ENCODE data around the gene MS4A4A. TPM values are rescaled to one million over a fixed set of nuclear protein-coding genes. Genes with fewer than 3 reads are reported as not detected.
"Not testable (repeated sequence)": the region's sequence is repeated elsewhere in the genome, so short reads cannot be mapped to it uniquely, and the experiment has no call there.

The MS4A4A gene
- total RNA-seq, 1 donor from 2014 or later, result not detected

DNA sequence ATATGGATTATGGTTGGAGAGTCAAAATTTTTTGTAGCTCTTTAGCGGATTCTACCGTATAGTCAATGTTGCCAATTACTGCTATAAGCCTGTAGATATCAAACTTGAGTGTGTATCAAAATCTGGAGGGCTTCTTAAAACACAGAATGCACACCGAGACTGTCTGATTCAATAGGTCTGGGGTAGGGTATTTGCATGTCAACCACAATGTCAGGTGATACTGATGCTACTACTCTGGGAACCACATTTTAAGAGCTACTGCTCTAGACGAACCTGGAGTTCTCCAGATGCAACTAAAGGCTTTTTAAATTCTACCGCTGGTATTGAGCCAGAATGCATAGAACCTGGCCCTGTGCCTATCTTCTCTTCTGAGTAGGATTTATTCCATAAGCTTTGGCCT, 15.8 kb upstream of the MS4A4A start:
- peaks cover 2% of the 10 kb centered on the region for H3K27me3 ChIP-seq (ENCODE audit: control insufficient read depth, insufficient read depth, low read length)
- H3K36me3 ChIP-seq (ENCODE audit: control insufficient read depth, insufficient read depth, low read length), result no peaks in the 10 kb centered on the region
- no peak overlapping the region for H3K4me3 ChIP-seq (ENCODE audit: low read depth, low read length)
- no peak for DNase-seq (ENCODE audit: low read depth)
- TF ChIP-seq, protein P1, sequence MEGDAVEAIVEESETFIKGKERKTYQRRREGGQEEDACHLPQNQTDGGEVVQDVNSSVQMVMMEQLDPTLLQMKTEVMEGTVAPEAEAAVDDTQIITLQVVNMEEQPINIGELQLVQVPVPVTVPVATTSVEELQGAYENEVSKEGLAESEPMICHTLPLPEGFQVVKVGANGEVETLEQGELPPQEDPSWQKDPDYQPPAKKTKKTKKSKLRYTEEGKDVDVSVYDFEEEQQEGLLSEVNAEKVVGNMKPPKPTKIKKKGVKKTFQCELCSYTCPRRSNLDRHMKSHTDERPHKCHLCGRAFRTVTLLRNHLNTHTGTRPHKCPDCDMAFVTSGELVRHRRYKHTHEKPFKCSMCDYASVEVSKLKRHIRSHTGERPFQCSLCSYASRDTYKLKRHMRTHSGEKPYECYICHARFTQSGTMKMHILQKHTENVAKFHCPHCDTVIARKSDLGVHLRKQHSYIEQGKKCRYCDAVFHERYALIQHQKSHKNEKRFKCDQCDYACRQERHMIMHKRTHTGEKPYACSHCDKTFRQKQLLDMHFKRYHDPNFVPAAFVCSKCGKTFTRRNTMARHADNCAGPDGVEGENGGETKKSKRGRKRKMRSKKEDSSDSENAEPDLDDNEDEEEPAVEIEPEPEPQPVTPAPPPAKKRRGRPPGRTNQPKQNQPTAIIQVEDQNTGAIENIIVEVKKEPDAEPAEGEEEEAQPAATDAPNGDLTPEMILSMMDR (IDR thresholded peaks at IDR 0.05; ENCODE audit: insufficient read depth, low read length, poor library complexity, severe bottlenecking), result no peak

DNA sequence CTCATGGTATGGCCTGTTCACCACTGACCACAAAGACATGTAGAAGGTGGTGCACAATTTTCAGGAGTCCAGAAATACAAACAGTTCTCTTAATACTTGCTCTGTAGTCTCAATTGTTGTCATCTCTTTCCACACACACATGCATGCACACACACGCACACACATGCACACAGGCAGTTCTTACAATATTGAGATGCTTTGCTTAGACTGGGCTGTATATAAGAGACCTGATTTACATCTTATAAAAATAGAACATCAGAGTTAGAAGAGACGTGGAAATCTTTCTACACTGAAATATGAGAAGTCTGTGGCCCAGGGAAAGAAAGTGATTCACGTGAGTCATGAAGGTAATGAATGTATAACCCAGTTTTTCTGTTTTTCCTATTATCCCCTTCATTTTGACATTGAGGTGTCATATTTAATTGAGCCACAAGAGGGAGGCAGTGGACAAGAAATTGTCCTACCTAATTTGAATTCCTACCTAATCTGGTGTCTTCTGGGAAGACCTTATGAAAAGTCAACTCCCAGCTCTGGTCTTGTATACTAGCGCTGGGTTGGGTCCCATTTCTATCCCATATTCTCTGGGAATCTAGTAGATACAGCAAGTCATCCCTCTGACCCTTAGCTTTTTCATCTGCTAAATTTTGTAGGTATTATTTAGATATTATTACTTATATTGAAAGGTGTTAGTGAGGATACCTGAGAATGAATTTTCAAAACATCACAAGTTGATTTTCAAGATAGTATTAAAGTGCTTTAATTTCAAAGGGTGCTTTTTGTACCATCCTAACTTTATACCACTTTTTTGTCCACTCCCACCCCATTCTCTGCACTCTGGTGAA, 14.9 kb upstream of the MS4A4A start:
- DNase-seq (ENCODE audit: low read depth), result no peak
- no peaks in the 10 kb centered on the region for H3K36me3 ChIP-seq (ENCODE audit: control insufficient read depth, insufficient read depth, low read length)
- TF ChIP-seq, protein P1 (IDR thresholded peaks at IDR 0.05; ENCODE audit: insufficient read depth, low read length, poor library complexity, severe bottlenecking), result peak; percentile 54
- H3K27me3 ChIP-seq (ENCODE audit: control insufficient read depth, insufficient read depth, low read length), result peaks cover 2% of the 10 kb centered on the region
- H3K4me3 ChIP-seq (ENCODE audit: low read depth, low read length), result no peak overlapping the region

DNA sequence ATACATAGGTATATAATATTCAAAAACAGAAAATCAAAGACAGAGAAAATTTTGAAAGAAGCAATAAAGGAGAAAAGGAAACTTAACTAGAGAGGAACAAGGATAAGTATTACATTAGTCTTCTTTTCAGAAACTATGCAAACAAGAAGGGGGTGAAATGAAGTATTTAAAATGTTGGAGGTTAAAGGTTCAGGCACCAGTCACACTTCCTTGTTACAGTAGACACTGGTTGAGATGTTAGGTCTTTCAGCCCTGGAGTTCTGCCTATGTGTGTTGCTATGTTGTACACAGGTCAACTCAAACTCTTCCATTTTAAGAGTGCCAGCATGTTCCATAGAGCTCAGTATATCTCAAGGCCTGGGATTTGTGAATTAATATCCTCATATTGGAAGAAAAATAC, 6.0 kb upstream of the MS4A4A start:
- no peak overlapping the region for H3K4me3 ChIP-seq (ENCODE audit: low read depth, low read length)
- H3K36me3 ChIP-seq (ENCODE audit: control insufficient read depth, insufficient read depth, low read length), result no peaks in the 10 kb centered on the region
- no peaks in the 10 kb centered on the region for H3K27me3 ChIP-seq (ENCODE audit: control insufficient read depth, insufficient read depth, low read length)
- DNase-seq (ENCODE audit: low read depth), result no peak
- TF ChIP-seq, protein P1 (IDR thresholded peaks at IDR 0.05; ENCODE audit: insufficient read depth, low read length, poor library complexity, severe bottlenecking), result no peak

DNA sequence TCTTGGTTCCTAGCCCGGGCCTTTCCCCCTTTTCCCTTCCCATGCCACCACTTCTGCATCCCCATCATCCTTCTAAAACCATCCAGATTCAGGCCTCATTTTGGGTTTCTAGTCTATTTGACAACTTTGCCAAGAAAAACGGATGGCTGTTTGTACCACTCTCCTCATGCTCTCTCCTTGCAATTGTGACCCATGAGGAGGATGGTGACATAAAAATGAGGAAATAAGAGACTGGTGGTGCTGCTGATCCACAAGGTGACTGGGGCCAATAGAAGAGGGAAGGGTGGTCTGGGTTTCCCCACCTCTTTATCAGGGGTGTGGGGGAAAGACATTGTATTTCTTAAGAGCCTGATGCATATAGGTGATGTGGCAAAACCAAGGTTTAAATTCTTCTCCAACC, 1.0 kb downstream of the MS4A4A start:
- no peak overlapping the region for H3K4me3 ChIP-seq (ENCODE audit: low read depth, low read length)
- no peak for DNase-seq (ENCODE audit: low read depth)
- no peaks in the 10 kb centered on the region for H3K36me3 ChIP-seq (ENCODE audit: control insufficient read depth, insufficient read depth, low read length)
- H3K27me3 ChIP-seq (ENCODE audit: control insufficient read depth, insufficient read depth, low read length), result no peaks in the 10 kb centered on the region
- TF ChIP-seq, protein P1 (IDR thresholded peaks at IDR 0.05; ENCODE audit: insufficient read depth, low read length, poor library complexity, severe bottlenecking), result no peak

DNA sequence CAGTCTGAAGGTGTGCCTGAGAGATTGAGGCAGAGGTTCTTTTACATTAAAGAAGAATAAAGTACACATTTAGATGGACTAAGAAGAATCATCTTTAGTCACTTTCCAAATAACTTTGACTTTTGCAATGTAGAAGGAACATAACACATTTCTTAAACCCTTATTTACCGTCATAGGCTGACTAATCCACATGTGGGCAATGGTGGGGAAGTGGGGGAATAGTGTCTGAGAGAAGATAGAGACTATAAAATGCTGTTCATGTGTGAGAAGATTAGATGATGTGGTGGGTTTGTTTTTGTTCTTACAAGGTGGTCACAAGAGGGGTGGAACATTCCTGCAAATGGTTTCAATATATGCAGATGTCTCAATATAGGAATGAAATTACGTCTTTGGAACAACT, 1.8 kb downstream of the MS4A4A start:
- no peaks in the 10 kb centered on the region for H3K36me3 ChIP-seq (ENCODE audit: control insufficient read depth, insufficient read depth, low read length)
- TF ChIP-seq, protein P1 (IDR thresholded peaks at IDR 0.05; ENCODE audit: insufficient read depth, low read length, poor library complexity, severe bottlenecking), result no peak
- no peak for DNase-seq (ENCODE audit: low read depth)
- H3K4me3 ChIP-seq (ENCODE audit: low read depth, low read length), result no peak overlapping the region
- H3K27me3 ChIP-seq (ENCODE audit: control insufficient read depth, insufficient read depth, low read length), result no peaks in the 10 kb centered on the region

DNA sequence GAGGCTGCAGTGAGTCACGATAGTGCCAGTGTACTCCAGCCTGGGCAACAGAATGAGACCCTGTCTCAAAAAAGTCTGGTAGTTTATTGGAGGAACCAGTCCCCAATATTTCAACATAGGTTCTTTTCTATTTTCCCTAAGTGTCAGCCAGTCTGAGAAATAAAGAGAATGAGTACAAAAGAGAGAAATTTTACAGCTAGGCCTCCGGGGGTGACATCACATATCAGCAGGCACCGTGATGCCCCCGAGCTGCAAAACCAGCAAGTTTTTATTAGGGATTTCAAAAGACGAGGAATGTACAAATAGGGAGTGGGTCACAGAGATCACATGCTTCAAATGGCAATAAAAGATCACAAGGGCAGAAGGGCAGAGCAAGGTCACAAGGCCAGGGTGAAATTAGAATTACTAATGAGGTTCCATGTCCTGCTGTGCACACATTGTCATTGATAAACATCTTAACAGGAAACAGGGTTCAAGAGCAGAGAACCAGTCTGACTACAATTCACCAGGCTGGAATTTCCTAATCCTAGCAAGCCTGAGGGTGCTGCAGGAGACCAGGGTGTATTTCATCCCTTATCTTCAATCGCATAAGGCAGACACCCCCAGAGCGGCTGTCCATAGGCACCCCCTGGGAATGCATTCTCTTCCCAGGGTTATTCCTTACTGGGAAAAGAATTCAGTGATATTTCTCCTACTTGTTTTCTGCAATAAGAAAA, 5.1 kb downstream of the MS4A4A start:
- DNase-seq (ENCODE audit: low read depth); H3K4me3 ChIP-seq (ENCODE audit: low read depth, low read length); H3K27me3 ChIP-seq (ENCODE audit: control insufficient read depth, insufficient read depth, low read length); H3K36me3 ChIP-seq (ENCODE audit: control insufficient read depth, insufficient read depth, low read length): not testable (repeated sequence)
